Measurements from ENCODE around the gene LDAH.

GRCh38 chr2:20645301-20645701 is 177.6 kb downstream of the LDAH start:
- TF ChIP-seq CTCF (conservative IDR thresholded peaks at IDR 0.05; ENCODE audit: low read depth in 2 of 2): no peak
- no peak for TF ChIP-seq POLR2AphosphoS5 (IDR thresholded peaks at IDR 0.05; ENCODE audit: low read depth)
- TF ChIP-seq EZH2 (IDR thresholded peaks at IDR 0.05; ENCODE audit: low read depth, unreplicated experiment): no peak
- TF ChIP-seq REST (IDR thresholded peaks at IDR 0.05; ENCODE audit: unreplicated experiment): no peak
- no peak for TF ChIP-seq STAT1 (IDR thresholded peaks at IDR 0.05; ENCODE audit: unreplicated experiment)
- TF ChIP-seq ETS1 (IDR thresholded peaks at IDR 0.05): no peak
- TF ChIP-seq CREB1 (CRISPR knock-in tag; IDR thresholded peaks at IDR 0.05; ENCODE audit: low read depth): no peak
- TF ChIP-seq EZH2phosphoT487 (IDR thresholded peaks at IDR 0.05; ENCODE audit: unreplicated experiment): no peak
- TF ChIP-seq ZNF331 (CRISPR knock-in tag; IDR thresholded peaks at IDR 0.05; ENCODE audit: low read depth): no peak
- no peak for TF ChIP-seq JUNB (IDR thresholded peaks at IDR 0.05; ENCODE audit: unreplicated experiment)
- no peak for TF ChIP-seq ZNF462 (CRISPR knock-in tag; IDR thresholded peaks at IDR 0.05)

Measured in GM23338 (cell line).